H1 (cell line): ENCODE measurements around the gene RPL21.

ENCODE experiments used
- BRCA1 ChIP-seq: IDR thresholded peaks from 2 replicates; pipeline ENCODE4 v1.6.1; 2012; ENCODE audit warnings: low read depth, low read length, improper control_type of control experiment
- CHD1 ChIP-seq: IDR thresholded peaks from 2 replicates; pipeline ENCODE4 v1.6.1; 2012; ENCODE audit warnings: low read depth, low read length, improper control_type of control experiment
- CHD2 ChIP-seq: IDR thresholded peaks from 2 replicates; pipeline ENCODE4 v1.6.1; 2012; ENCODE audit warnings: low read length, improper control_type of control experiment
- CTCF ChIP-seq, 3 experiments: IDR thresholded peaks; 1 replicate in 2 of 3; 2 replicates in 1 of 3; pipeline versions ENCODE4 v1.5.1 to v1.6.1; 2011; ENCODE audit warnings: low read length in 3 of 3, mild to moderate bottlenecking in 3 of 3, inconsistent platforms in 2 of 3, low read depth in 1 of 3, moderate library complexity in 1 of 3; ENCODE audit not compliant: insufficient read depth in 1 of 3; ENCODE audit errors: control extremely low read depth in 1 of 3
- E2F6 ChIP-seq: IDR thresholded peaks from 2 replicates; pipeline ENCODE4 v1.6.1; 2012; ENCODE audit warnings: inconsistent platforms
- EZH2 ChIP-seq: fragments of 200-600 bp; sonication (generic); IDR thresholded peaks from 2 replicates; pipeline ENCODE4 v1.7.1; 2012; ENCODE audit warnings: low read depth, mild to moderate bottlenecking, moderate library complexity, low read length, inconsistent platforms; ENCODE audit not compliant: severe bottlenecking
- POLR2A ChIP-seq, 2 experiments: IDR thresholded peaks; 1 replicate in 1 of 2; 2 replicates in 1 of 2; pipeline ENCODE4 v1.6.1; 2011; ENCODE audit warnings: low read depth in 2 of 2, low read length in 2 of 2, mild to moderate bottlenecking in 2 of 2; ENCODE audit errors: control extremely low read depth in 1 of 2
- POLR2AphosphoS5 ChIP-seq: IDR thresholded peaks from 2 replicates; pipeline ENCODE4 v1.6.1; 2011; ENCODE audit warnings: low read depth, low read length
- ZNF274 ChIP-seq: IDR thresholded peaks from 2 replicates; pipeline ENCODE4 v1.7.0; 2012; ENCODE audit warnings: low read length, borderline replicate concordance; ENCODE audit errors: extremely low read depth

- no peak for TF ChIP-seq EZH2
- no peak for TF ChIP-seq POLR2AphosphoS5
- no peak for TF ChIP-seq BRCA1
- TF ChIP-seq CHD2 = no peak
- TF ChIP-seq POLR2A (IDR thresholded peaks at IDR 0.05; ENCODE audit: control extremely low read depth in 1 of 2, low read depth in 2 of 2, low read length in 2 of 2) = no peak
- no peak for TF ChIP-seq ZNF274
- TF ChIP-seq E2F6 = no peak
- no peak for TF ChIP-seq CHD1
- no peak for TF ChIP-seq CTCF (IDR thresholded peaks at IDR 0.05; ENCODE audit: control extremely low read depth in 1 of 3, insufficient read depth in 1 of 3, low read depth in 1 of 3, low read length in 3 of 3)
These were observed 40.1 kb upstream of the RPL21 start for GRCh38 chr13:27211271-27211670.
